HL-60/S4 treated with phorbol 12-myristate 13-acetate at 8.2 ng/mL for 4 days and 3 days (cell line): ENCODE data around the gene RPAP3.

Experiments used
- in situ Hi-C: fragments of 300-500 bp; cut with MboI; formaldehyde crosslinking; loops from 2 replicates; pipeline ENCODE4 v1.15.0; 2022; ENCODE audit warnings: low sequenced_read_pairs

RPAP3 gene

GRCh38 chr12:47616440-47616839 lies 89.4 kb downstream of the RPAP3 start:
- in situ Hi-C loops = no loop called here

- in situ Hi-C loops = no loop called here
Measured at GRCh38 chr12:47615711-47616110, 90.1 kb downstream of the RPAP3 start.

GRCh38 chr12:47614521-47614920 lies 91.3 kb downstream of the RPAP3 start:
- in situ Hi-C loops = no loop called here

- in situ Hi-C loops = no loop called here
Measured at GRCh38 chr12:47612953-47613352, 92.9 kb downstream of the RPAP3 start.

GRCh38 chr12:47611906-47612305 lies 93.9 kb downstream of the RPAP3 start:
- in situ Hi-C loops = no loop called here
